G401 (cell line): ENCODE data around the gene ACSM4. TPM values are rescaled to one million over a fixed set of nuclear protein-coding genes. Genes with fewer than 3 reads are reported as not detected.
A peak's percentile ranks its signal among the peaks of the same experiment; 100 is the strongest.
"Not testable (repeated sequence)": the region's sequence is repeated elsewhere in the genome, so short reads cannot be mapped to it uniquely, and the experiment has no call there.

Source experiments
- DNase-seq: peaks from one replicate; pipeline ENCODE4 v3.0.0-alpha.2; 2015; ENCODE audit warnings: low spot score
- in situ Hi-C: cut with HindIII; loops from 2 replicates; pipeline ENCODE4 v1.10.0; 2016; ENCODE audit warnings: low sequenced_read_pairs, mixed read lengths
- total RNA-seq: library from RNA; depleted of rRNA; stranded (reverse); fragments of >200 nt; shearing (Covaris generic); gene quantifications from 2 replicates; pipeline ENCODE4 v1.2.3, GENCODE V29; 2014

ACSM4 gene
- total RNA-seq, 1 experiment from 2014 or later: not detected

DNA sequence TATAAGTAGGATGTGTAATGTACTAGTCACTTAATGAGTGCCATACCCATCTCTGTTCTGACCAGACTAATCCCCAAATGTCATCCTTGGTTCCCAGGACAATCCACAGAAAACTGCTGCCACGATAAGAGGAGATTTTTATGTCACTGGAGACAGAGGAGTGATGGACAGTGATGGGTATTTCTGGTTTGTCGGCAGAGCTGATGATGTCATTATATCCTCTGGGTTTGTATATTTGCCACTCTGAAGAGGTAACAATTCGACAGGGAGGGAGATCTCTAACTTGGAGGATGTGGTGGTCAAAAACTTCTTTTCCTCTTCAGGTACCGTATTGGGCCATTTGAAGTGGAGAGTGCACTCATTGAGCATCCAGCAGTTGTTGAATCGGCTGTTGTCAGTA is 20.3 kb downstream of the ACSM4 start:
- in situ Hi-C loops: no loop called here
- DNase-seq: no peak

GRCh38 chr12:7327918-7328317 is 24.0 kb downstream of the ACSM4 start:
- DNase-seq: no peak
- in situ Hi-C loops: no loop called here

DNA sequence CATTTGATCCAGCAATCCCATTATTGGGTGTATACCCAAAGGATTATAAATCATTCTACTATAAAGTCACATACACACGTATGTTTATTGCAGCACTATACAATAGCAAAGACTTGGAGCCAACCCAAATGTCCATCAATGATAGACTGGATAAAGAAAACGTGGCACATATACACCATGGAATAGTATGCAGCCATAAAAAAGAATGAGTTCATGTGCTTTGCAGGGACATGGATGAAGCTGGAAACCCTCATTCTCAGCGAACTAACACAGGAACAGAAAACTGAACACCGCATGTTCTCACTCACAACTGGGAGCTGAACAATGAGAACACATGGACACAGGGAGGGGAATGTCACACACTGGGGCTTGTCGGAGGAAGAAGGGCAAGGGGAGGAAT is 33.9 kb downstream of the ACSM4 start:
- DNase-seq, in situ Hi-C loops: not testable (repeated sequence)

GRCh38 chr12:7339675-7340074 is 35.8 kb downstream of the ACSM4 start:
- in situ Hi-C loops: no loop called here
- no peak for DNase-seq

DNA sequence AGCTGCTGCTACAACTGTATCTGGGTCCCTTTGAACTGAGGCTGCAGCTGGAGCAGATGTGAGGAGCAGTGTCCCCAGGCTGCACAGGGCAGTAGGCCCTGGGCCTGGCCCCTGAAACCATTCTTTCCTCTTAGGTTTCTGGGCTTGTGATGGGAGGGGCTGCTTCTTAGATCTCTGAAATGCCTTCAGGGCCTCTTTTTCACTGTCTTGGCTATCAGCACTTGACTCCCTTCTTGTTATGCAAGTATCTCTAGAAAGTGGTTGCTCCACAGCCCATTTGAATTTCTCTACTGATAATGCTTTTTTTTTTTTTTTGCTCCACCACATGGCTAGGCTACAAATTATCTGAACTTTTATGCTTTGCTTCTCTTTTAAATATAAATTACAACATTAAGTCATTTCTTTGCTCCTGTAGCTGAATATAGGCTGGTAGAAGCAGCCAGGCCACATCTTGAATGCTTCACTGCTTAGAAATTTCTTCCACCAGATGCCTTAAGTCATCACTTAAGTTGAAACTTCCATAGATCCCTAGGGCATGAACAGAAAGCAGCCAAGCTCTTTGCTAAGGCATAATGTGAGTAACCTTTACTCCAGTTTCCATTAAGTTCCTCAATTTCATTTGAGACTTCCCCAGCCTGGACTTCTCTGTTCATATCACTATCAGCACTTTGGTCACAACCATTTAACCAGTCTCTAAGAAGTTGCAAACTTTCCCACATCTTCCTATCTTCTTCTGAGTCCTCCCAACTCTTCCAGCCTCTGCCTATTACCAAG is 41.1 kb downstream of the ACSM4 start:
- in situ Hi-C loops: no loop called here
- no peak for DNase-seq

DNA sequence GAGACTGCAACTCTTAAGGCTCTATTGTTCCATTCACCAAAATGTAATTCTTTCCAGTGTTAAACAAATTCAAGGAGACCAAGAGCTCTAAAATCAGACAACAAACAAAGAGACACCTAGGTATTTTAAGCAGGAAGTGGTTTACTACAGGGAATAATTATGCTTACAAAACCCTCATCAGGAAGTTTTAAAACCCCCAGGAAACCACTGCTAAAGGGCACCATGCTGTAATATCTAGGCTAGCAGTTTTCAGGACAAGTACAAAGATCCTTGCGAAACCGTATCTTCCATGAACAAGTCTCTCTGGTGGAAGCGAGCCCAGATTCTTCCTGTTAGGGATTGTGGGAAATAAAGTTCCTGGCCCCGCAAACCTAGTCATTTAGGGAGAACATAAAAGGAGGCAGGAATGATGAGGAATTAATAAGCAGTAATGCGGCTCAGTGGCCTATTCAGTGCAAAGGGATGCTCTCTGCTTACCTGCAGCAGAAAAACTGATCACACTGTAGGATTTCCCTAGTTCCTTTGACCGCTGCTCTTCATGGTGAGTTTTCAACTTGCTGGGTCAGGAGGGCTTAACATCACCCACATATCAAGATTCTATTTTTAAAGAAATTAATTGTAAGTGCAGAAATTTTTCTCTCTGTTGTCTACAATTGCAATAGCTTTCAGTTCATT is 42.8 kb downstream of the ACSM4 start:
- DNase-seq: no peak
- in situ Hi-C loops: no loop called here

DNA sequence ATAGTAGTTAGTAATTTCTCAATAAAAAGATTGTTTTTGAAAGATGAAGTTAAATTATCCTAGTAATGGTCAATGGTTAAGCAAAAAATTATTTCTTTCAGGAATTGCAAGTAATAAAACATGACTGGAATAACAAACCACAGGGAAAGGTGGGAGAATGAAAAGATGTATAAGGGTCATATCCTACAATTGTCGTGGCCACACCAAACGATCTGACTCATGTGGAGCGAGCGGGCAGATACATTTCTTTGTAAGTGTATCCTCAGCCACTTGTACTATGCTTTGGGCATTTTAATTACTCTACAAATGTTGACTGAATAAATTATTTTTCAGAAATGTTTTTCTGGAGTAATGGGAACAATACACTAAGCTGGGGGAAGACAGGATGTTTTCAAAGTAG is 45.5 kb downstream of the ACSM4 start:
- no peak for DNase-seq
- in situ Hi-C loops: no loop called here

DNA sequence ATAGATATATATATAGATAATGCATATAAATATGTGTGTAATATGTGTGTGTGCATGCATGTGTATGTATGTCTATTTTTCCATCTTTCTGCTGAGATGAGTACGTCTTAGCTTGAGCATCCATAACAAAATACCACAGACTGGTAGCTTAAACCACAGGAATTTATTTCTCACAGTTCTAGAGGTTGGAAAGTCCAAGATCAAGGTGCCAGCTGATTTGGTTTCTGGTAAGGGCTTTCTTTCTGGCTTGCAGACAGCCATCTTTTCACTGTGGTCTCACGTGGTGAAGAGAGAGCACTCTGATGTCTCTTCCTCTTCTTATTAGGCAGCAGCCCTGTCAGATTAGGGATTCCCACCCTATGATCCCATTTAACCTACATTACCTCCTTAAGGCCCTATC is 47.3 kb downstream of the ACSM4 start:
- in situ Hi-C loops: no loop called here
- no peak for DNase-seq

- in situ Hi-C loops: no loop called here
- no peak for DNase-seq
These were observed 48.8 kb downstream of the ACSM4 start for GRCh38 chr12:7352661-7353060.

GRCh38 chr12:7354529-7354928 is 50.7 kb downstream of the ACSM4 start:
- in situ Hi-C loops: no loop called here
- no peak for DNase-seq

GRCh38 chr12:7361265-7361664 is 57.4 kb downstream of the ACSM4 start:
- in situ Hi-C loops: no loop called here
- no peak for DNase-seq

- DNase-seq: no peak
- in situ Hi-C loops: no loop called here
These were observed 58.9 kb downstream of the ACSM4 start for GRCh38 chr12:7362734-7363133.

- DNase-seq: peak; percentile 1
- in situ Hi-C loops: no loop called here
These were observed 65.4 kb downstream of the ACSM4 start for GRCh38 chr12:7369274-7369729.

GRCh38 chr12:7373226-7373625 is 69.4 kb downstream of the ACSM4 start:
- in situ Hi-C loops: no loop called here

DNA sequence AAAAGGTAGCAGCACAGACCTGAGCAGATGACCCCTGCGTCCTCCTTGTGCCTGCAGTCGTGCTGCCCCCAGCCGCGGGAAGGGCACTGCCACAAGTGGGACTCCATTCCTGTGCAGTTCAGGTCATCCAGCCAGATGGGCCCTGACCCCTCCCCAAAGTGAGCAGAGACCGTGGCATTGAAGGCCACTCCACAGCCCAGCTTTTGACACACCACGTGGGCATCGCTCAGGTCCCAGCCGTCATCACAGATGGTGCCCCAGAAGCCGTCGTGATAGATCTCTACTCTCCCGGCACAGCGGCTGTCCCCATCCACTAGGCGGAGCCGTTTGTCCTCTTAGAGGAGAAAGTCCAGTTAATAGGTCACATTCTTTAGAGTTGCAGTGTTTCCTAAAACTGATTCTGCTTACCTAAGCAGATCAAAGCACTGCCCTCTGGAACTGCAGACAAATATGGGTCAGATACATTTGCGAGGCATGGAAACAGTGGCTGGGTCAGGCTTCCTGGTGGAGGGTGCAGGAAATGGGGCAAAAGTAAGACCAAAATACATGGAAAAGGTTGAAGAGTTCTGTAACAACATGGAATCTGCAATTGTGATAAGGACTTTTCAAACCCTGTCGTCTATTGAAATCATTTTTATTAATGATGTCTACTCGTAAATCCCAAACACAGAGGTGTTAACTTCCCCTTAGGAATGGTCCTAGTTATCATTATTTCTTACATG is 70.7 kb downstream of the ACSM4 start:
- DNase-seq: peak; percentile 8
- in situ Hi-C loops: no loop called here

More at GRCh38 chr12:7373226-7373625, 69.4 kb downstream of the ACSM4 start:
- peak; percentile 5 for DNase-seq

DNA sequence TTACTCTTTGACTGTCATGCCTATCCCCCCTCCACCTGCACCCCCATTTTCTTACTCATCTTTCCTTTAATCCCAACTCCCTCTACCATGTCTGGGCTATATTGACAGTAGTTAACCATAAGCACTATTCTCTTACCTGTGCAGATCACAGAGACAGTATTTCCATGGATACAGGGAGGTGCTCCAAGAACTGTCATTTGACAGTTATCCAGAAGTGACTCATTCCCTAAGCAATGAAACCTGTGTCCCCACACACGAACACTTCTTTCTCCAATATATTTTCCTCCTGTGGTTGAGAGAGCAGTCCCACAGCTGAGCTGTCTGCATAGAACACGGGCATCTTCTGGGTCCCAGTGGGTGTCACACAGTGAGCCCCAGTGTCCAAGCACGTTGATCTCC is 71.3 kb downstream of the ACSM4 start:
- in situ Hi-C loops: no loop called here
- DNase-seq: no peak

DNA sequence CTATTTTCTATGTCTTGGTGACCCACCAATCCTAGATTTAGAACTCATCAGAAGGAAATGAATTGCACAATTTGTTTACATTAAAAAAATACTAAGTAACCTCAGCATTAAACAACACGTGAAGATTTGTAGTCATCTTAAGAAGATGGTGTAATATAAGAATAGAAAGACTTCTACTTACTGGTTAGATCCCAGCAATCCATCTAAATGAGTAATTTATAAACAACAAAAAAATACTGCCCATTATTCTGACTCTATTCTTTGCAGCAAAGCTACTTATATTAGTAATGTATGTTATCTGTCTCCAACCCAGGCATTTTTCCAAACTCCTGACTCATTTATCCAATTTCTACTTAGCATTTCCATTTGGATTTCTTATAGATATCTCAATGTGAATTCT is 72.3 kb downstream of the ACSM4 start:
- in situ Hi-C loops: no loop called here
- DNase-seq: no peak
